HepG2 (cell line): ENCODE results near the gene WDR27. TPM values are rescaled to one million over a fixed set of nuclear protein-coding genes. Genes with fewer than 3 reads are reported as not detected.

Experiments used
- BCLAF1 ChIP-seq: fragments of 450-650 bp; IDR thresholded peaks from 2 replicates; pipeline ENCODE4 v1.6.1; 2017; ENCODE audit warnings: mild to moderate bottlenecking
- CBX1 ChIP-seq: IDR thresholded peaks from one replicate; pipeline ENCODE4 v1.6.1; 2016; ENCODE audit warnings: antibody characterized with exemption, low read depth
- CEBPG ChIP-seq: IDR thresholded peaks from 2 replicates; pipeline ENCODE4 v1.6.1; 2016
- GATA4 ChIP-seq: sonication (generic); IDR thresholded peaks from 2 replicates; pipeline ENCODE4 v1.6.1; 2016; ENCODE audit warnings: antibody characterized with exemption, low read depth, borderline replicate concordance
- HMG20A ChIP-seq: IDR thresholded peaks from 2 replicates; pipeline ENCODE4 v1.6.1; 2016; ENCODE audit warnings: borderline replicate concordance
- HOXA3 ChIP-seq: sonication (generic); formaldehyde crosslinking; IDR thresholded peaks from 2 replicates; pipeline ENCODE4 v1.5.0; 2020; ENCODE audit warnings: missing genetic modification reagents
- RXRB ChIP-seq: IDR thresholded peaks from 2 replicates; pipeline ENCODE4 v1.6.1; 2016; ENCODE audit warnings: borderline replicate concordance, missing genetic modification reagents, missing compliant biosample characterization
- SP140L ChIP-seq: sonication (generic); formaldehyde crosslinking; IDR thresholded peaks from 2 replicates; pipeline ENCODE4 v1.4.0; 2020; ENCODE audit warnings: missing genetic modification reagents, borderline replicate concordance
- TFDP1 ChIP-seq: IDR thresholded peaks from 2 replicates; pipeline ENCODE4 v1.6.1; 2016; ENCODE audit warnings: missing compliant biosample characterization, missing genetic modification reagents, borderline replicate concordance
- ZBTB38 ChIP-seq: sonication (generic); formaldehyde crosslinking; IDR thresholded peaks from 2 replicates; pipeline ENCODE4 v1.5.1; 2020; ENCODE audit warnings: mild to moderate bottlenecking, missing genetic modification reagents
- ZNF3 ChIP-seq: IDR thresholded peaks from 2 replicates; pipeline ENCODE4 v1.7.0; 2017; ENCODE audit warnings: inconsistent platforms
- ZNF703 ChIP-seq: sonication (generic); formaldehyde crosslinking; IDR thresholded peaks from 2 replicates; pipeline ENCODE4 v1.5.1; 2020; ENCODE audit warnings: missing genetic modification reagents, mild to moderate bottlenecking, moderate library complexity, borderline replicate concordance
- ZNF800 ChIP-seq: sonication (generic); formaldehyde crosslinking; IDR thresholded peaks from 2 replicates; pipeline ENCODE4 v1.4.0; 2020; ENCODE audit warnings: missing genetic modification reagents
- polyA plus RNA-seq, 8 experiments: library from polyadenylated mRNA; depleted of rRNA in 3 of 8; stranded (reverse) in 7 of 8; unstranded in 1 of 8; fragments of >200 nt; fragmentation: Illumina TruSeq in 4 of 8; extraction: Trizol in 4 of 8; gene quantifications; 2 replicates each; pipeline versions ENCODE4 v1.2.1 to v1.2.3, GENCODE V29; 2011 to 2016; ENCODE audit warnings: low read depth in 4 of 8, missing spikeins in 1 of 8, mixed read lengths in 1 of 8; ENCODE audit not compliant: insufficient read depth in 1 of 8
- total RNA-seq, 5 experiments: library from RNA; depleted of rRNA; stranded (reverse); fragments of >200 nt; fragmentation: Illumina TruSeq; extraction: Trizol; gene quantifications; 2 replicates each; pipeline ENCODE4 v1.2.3, GENCODE V29; 2016; ENCODE audit warnings: low read depth in 1 of 5
- TF ChIP-seq, protein P1 (sequence below): sonication (generic); formaldehyde crosslinking; IDR thresholded peaks from 2 replicates; pipeline ENCODE4 v1.4.0; 2020; ENCODE audit warnings: missing genetic modification reagents, borderline replicate concordance

The WDR27 gene
- total and polyA plus RNA-seq, 2 of the 13 experiments (the other 11 are each of a cell fraction or from before 2014, with no cell fraction given) = 34.1 to 80.3 TPM

GRCh38 chr6:169701954-169702839 is at the start of gene WDR27, which contains the start of gene C6orf120 (continued):
- peak; percentile 88 for TF ChIP-seq TFDP1
- TF ChIP-seq CEBPG (CRISPR knock-in tag) = peak; percentile 41; the same call in 1 of the 2 replicates
- TF ChIP-seq RXRB (CRISPR knock-in tag) = peak; percentile 70; the same call in 1 of the 2 replicates
- TF ChIP-seq, protein P1, sequence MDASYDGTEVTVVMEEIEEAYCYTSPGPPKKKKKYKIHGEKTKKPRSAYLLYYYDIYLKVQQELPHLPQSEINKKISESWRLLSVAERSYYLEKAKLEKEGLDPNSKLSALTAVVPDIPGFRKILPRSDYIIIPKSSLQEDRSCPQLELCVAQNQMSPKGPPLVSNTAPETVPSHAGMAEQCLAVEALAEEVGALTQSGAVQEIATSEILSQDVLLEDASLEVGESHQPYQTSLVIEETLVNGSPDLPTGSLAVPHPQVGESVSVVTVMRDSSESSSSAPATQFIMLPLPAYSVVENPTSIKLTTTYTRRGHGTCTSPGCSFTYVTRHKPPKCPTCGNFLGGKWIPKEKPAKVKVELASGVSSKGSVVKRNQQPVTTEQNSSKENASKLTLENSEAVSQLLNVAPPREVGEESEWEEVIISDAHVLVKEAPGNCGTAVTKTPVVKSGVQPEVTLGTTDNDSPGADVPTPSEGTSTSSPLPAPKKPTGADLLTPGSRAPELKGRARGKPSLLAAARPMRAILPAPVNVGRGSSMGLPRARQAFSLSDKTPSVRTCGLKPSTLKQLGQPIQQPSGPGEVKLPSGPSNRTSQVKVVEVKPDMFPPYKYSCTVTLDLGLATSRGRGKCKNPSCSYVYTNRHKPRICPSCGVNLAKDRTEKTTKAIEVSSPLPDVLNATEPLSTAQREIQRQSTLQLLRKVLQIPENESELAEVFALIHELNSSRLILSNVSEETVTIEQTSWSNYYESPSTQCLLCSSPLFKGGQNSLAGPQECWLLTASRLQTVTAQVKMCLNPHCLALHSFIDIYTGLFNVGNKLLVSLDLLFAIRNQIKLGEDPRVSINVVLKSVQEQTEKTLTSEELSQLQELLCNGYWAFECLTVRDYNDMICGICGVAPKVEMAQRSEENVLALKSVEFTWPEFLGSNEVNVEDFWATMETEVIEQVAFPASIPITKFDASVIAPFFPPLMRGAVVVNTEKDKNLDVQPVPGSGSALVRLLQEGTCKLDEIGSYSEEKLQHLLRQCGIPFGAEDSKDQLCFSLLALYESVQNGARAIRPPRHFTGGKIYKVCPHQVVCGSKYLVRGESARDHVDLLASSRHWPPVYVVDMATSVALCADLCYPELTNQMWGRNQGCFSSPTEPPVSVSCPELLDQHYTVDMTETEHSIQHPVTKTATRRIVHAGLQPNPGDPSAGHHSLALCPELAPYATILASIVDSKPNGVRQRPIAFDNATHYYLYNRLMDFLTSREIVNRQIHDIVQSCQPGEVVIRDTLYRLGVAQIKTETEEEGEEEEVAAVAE (CRISPR knock-in tag) = peak; percentile 58; the same call in 1 of the 2 replicates
- peak; percentile 57 for TF ChIP-seq ZBTB38 (CRISPR knock-in tag)
- TF ChIP-seq SP140L (CRISPR knock-in tag) = 0 out of 2 replicates have a peak, but pooled peaks have one; percentile 28
- TF ChIP-seq ZNF800 (CRISPR knock-in tag) = peak; percentile 45
- peak; percentile 23; the same call in 1 of the 2 replicates for TF ChIP-seq ZNF703
- TF ChIP-seq GATA4 = 0 out of 2 replicates have a peak, but pooled peaks have one; percentile 36
- no peak for TF ChIP-seq BCLAF1
- peak; percentile 95 for TF ChIP-seq HOXA3 (CRISPR knock-in tag)
- no peak for TF ChIP-seq ZNF3 (CRISPR knock-in tag)
- peak; percentile 94 for TF ChIP-seq CBX1
- TF ChIP-seq HMG20A = 0 out of 2 replicates have a peak, but pooled peaks have one; percentile 13
